Measurements from ENCODE around the gene DOCK8.

DOCK8 gene

DNA sequence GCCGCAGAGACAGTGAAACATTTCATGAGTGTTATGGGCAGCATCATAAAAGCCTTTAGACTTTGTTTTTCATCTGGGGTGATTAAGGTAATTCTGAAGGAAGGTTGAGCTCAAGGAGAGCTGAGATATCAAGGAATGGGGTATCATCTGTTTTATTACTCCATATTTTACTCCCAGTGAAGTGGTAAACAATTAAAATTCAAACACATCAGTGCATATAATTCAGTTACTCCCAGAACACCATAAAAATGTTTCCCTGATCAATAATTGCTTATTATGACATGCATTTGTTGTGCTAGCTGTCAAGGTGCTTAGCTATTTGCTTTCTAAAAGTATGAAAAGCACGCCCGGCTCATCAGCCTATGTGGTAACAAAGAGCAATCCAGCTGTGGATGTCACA, 81.7 kb downstream of the DOCK8 start (continued):
- TF ChIP-seq ZNF8 (CRISPR knock-in tag; IDR thresholded peaks at IDR 0.05), result no peak

DNA sequence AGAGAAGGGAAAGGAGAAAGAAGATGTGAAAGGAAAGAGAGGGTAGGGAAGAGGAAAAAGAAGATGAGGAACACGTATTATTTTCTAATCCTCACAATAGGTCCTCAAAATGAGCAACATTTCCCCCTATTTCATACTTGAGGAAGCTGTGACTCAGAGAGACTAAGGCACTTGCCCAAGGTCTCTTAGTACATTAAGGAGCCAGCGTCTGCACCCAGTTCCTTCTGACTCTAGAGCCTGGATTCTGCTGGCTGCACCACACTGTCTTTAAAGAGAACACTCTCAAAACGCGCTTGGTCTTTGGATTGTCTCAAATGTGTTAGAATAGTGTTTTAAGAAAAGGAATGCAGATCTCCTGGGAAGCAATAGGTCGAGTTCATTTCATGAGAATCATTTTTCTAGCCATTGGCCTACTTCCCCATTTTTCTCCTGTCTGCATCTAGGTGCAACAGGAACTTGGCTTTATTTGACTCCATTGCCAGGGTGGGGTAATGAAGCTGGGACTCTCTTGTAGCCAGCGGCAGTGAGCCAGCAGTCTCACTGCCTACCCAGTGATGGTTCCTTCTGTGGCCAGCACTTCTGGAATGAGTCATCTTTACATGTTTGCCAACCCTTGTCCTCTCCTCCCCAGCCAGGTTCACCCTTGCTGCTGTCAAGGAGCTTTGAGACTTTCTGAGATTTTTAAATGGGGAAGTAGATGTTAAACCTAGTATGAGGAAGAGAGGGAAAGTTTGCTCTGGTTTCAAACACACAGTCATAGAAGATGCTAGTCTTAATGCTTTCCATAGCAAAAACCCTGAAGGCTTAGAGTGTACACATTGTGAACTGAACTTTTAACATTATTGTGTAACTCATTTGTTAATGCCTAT, 82.7 kb downstream of the DOCK8 start:
- TF ChIP-seq TOX (CRISPR knock-in tag; IDR thresholded peaks at IDR 0.05; ENCODE audit: borderline replicate concordance) (no peak), ZFP3 (CRISPR knock-in tag; IDR thresholded peaks at IDR 0.05) (no peak), ESRRG (CRISPR knock-in tag; IDR thresholded peaks at IDR 0.05) (no peak), ZNF8 (CRISPR knock-in tag; IDR thresholded peaks at IDR 0.05) (no peak), ZNF565 (CRISPR knock-in tag; conservative IDR thresholded peaks at IDR 0.05; ENCODE audit: low read depth) (no peak), SNAI2 (CRISPR knock-in tag; IDR thresholded peaks at IDR 0.05) (no peak), ZFP30 (CRISPR knock-in tag; IDR thresholded peaks at IDR 0.05) (no peak), GLIS3 (CRISPR knock-in tag; IDR thresholded peaks at IDR 0.05) (no peak), OSR1 (CRISPR knock-in tag; IDR thresholded peaks at IDR 0.05) (no peak), ZC3H10 (CRISPR knock-in tag; IDR thresholded peaks at IDR 0.05) (no peak)
- TF ChIP-seq, protein P1, sequence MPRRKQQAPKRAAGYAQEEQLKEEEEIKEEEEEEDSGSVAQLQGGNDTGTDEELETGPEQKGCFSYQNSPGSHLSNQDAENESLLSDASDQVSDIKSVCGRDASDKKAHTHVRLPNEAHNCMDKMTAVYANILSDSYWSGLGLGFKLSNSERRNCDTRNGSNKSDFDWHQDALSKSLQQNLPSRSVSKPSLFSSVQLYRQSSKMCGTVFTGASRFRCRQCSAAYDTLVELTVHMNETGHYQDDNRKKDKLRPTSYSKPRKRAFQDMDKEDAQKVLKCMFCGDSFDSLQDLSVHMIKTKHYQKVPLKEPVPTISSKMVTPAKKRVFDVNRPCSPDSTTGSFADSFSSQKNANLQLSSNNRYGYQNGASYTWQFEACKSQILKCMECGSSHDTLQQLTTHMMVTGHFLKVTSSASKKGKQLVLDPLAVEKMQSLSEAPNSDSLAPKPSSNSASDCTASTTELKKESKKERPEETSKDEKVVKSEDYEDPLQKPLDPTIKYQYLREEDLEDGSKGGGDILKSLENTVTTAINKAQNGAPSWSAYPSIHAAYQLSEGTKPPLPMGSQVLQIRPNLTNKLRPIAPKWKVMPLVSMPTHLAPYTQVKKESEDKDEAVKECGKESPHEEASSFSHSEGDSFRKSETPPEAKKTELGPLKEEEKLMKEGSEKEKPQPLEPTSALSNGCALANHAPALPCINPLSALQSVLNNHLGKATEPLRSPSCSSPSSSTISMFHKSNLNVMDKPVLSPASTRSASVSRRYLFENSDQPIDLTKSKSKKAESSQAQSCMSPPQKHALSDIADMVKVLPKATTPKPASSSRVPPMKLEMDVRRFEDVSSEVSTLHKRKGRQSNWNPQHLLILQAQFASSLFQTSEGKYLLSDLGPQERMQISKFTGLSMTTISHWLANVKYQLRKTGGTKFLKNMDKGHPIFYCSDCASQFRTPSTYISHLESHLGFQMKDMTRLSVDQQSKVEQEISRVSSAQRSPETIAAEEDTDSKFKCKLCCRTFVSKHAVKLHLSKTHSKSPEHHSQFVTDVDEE (CRISPR knock-in tag; IDR thresholded peaks at IDR 0.05), result no peak
- TF ChIP-seq, protein P2, sequence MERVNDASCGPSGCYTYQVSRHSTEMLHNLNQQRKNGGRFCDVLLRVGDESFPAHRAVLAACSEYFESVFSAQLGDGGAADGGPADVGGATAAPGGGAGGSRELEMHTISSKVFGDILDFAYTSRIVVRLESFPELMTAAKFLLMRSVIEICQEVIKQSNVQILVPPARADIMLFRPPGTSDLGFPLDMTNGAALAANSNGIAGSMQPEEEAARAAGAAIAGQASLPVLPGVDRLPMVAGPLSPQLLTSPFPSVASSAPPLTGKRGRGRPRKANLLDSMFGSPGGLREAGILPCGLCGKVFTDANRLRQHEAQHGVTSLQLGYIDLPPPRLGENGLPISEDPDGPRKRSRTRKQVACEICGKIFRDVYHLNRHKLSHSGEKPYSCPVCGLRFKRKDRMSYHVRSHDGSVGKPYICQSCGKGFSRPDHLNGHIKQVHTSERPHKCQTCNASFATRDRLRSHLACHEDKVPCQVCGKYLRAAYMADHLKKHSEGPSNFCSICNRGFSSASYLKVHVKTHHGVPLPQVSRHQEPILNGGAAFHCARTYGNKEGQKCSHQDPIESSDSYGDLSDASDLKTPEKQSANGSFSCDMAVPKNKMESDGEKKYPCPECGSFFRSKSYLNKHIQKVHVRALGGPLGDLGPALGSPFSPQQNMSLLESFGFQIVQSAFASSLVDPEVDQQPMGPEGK (CRISPR knock-in tag; IDR thresholded peaks at IDR 0.05; ENCODE audit: borderline replicate concordance), result no peak
- TF ChIP-seq, protein P3, sequence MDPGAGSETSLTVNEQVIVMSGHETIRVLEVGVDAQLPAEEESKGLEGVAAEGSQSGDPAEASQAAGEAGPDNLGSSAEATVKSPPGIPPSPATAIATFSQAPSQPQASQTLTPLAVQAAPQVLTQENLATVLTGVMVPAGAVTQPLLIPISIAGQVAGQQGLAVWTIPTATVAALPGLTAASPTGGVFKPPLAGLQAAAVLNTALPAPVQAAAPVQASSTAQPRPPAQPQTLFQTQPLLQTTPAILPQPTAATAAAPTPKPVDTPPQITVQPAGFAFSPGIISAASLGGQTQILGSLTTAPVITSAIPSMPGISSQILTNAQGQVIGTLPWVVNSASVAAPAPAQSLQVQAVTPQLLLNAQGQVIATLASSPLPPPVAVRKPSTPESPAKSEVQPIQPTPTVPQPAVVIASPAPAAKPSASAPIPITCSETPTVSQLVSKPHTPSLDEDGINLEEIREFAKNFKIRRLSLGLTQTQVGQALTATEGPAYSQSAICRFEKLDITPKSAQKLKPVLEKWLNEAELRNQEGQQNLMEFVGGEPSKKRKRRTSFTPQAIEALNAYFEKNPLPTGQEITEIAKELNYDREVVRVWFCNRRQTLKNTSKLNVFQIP (CRISPR knock-in tag; IDR thresholded peaks at IDR 0.05; ENCODE audit: borderline replicate concordance, low read depth), result no peak
- TF ChIP-seq, protein P4, sequence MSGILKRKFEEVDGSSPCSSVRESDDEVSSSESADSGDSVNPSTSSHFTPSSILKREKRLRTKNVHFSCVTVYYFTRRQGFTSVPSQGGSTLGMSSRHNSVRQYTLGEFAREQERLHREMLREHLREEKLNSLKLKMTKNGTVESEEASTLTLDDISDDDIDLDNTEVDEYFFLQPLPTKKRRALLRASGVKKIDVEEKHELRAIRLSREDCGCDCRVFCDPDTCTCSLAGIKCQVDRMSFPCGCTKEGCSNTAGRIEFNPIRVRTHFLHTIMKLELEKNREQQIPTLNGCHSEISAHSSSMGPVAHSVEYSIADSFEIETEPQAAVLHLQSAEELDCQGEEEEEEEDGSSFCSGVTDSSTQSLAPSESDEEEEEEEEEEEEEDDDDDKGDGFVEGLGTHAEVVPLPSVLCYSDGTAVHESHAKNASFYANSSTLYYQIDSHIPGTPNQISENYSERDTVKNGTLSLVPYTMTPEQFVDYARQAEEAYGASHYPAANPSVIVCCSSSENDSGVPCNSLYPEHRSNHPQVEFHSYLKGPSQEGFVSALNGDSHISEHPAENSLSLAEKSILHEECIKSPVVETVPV (CRISPR knock-in tag; IDR thresholded peaks at IDR 0.05), result no peak
- no peak for ATAC-seq

DNA sequence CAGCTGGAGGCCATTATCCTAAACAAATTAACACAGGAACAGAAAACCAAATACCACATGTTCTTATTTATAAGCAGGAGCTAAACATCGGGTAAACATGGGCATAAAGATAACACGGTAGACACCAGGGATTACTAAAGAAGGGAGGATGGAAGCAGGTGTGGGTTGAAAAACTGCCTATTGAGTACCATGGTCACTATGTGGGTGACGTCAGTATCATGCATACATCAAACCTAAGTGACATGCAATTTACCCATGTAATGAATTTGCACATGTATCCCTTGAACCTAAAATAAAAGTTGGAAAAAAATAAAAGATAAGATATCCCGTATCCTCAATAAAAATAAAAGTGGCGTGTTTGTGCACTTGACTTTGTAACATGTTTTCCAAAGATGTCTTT, 88.8 kb downstream of the DOCK8 start:
- no peak for ATAC-seq

DNA sequence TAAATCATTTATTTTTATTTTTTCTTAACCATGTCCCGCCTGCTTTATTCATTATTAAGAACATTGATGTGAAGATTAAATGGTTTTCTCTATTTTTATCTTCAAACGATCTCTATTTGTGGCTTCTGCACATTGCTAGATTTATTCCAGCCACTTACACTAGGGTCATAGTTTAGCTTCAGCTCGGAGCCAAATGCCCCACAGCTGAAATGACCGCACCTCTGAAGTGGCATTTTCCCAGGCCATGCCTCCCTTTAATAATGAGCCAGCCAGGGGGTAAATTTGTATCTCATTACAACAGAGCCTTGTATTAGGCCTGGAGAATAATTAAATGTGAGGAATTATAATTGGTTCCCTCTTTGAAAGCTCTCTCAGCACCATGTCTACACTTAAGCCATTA, 89.4 kb downstream of the DOCK8 start:
- TF ChIP-seq ISL1 (CRISPR knock-in tag; IDR thresholded peaks at IDR 0.05) (no peak), BACH2 (CRISPR knock-in tag; IDR thresholded peaks at IDR 0.05; ENCODE audit: borderline replicate concordance) (no peak), GLIS3 (CRISPR knock-in tag; IDR thresholded peaks at IDR 0.05) (no peak), CSDC2 (CRISPR knock-in tag; IDR thresholded peaks at IDR 0.05) (no peak), RARB (CRISPR knock-in tag; IDR thresholded peaks at IDR 0.05) (no peak), ZC3H10 (CRISPR knock-in tag; IDR thresholded peaks at IDR 0.05) (no peak), ZFP30 (CRISPR knock-in tag; IDR thresholded peaks at IDR 0.05) (no peak), TCF4 (CRISPR knock-in tag; IDR thresholded peaks at IDR 0.05; ENCODE audit: borderline replicate concordance) (no peak), TOX (CRISPR knock-in tag; IDR thresholded peaks at IDR 0.05; ENCODE audit: borderline replicate concordance) (no peak), ZNF565 (CRISPR knock-in tag; conservative IDR thresholded peaks at IDR 0.05; ENCODE audit: low read depth) (no peak), ZNF70 (CRISPR knock-in tag; IDR thresholded peaks at IDR 0.05) (no peak), ARNTL (CRISPR knock-in tag; IDR thresholded peaks at IDR 0.05; ENCODE audit: borderline replicate concordance, low read depth) (no peak)
- TF ChIP-seq, protein P4 (CRISPR knock-in tag; IDR thresholded peaks at IDR 0.05), result no peak
- no peak for ATAC-seq

More for the DNA sequence above, 88.8 kb downstream of the DOCK8 start:
- TF ChIP-seq TOX (CRISPR knock-in tag; IDR thresholded peaks at IDR 0.05; ENCODE audit: borderline replicate concordance) (no peak), ZFP3 (CRISPR knock-in tag; IDR thresholded peaks at IDR 0.05) (no peak), ZNF70 (CRISPR knock-in tag; IDR thresholded peaks at IDR 0.05) (no peak)

Measured in SK-N-SH treated with all-trans-retinoic acid at 6 μM for 48 hours (cell line).